Effector CD4-positive, alpha-beta T cell (primary cell): Measurements from ENCODE around the gene LEKR1.
"Not testable (repeated sequence)": the region's sequence is repeated elsewhere in the genome, so short reads cannot be mapped to it uniquely, and the experiment has no call there.

Source experiments
- DNase-seq: peaks from one replicate; pipeline ENCODE4 v3.0.0-alpha.2; 2020

The LEKR1 gene

GRCh38 chr3:156838035-156838434 lies 11.9 kb downstream of the LEKR1 start:
- no peak for DNase-seq

- DNase-seq: no peak
These were observed 14.9 kb downstream of the LEKR1 start for GRCh38 chr3:156840826-156841689.

GRCh38 chr3:156843071-156843808 lies 17.1 kb downstream of the LEKR1 start:
- DNase-seq: no peak

- DNase-seq: no peak
These were observed 21.7 kb downstream of the LEKR1 start for GRCh38 chr3:156847752-156848448.

GRCh38 chr3:156859578-156859977 lies 33.4 kb downstream of the LEKR1 start:
- no peak for DNase-seq

- no peak for DNase-seq
These were observed 34.7 kb downstream of the LEKR1 start for GRCh38 chr3:156860873-156861272.

- no peak for DNase-seq
These were observed 36.2 kb downstream of the LEKR1 start for GRCh38 chr3:156862338-156862737.

- no peak for DNase-seq
These were observed 39.6 kb downstream of the LEKR1 start for GRCh38 chr3:156865732-156866131.

GRCh38 chr3:156867174-156867573 lies 41.0 kb downstream of the LEKR1 start:
- DNase-seq: no peak

GRCh38 chr3:156867920-156868319 lies 41.8 kb downstream of the LEKR1 start:
- DNase-seq: no peak

- DNase-seq: no peak
These were observed 47.8 kb downstream of the LEKR1 start for GRCh38 chr3:156873906-156874305.

- DNase-seq: not testable (repeated sequence)
These were observed 53.3 kb downstream of the LEKR1 start for GRCh38 chr3:156879491-156879890.

- DNase-seq: no peak
These were observed 59.6 kb downstream of the LEKR1 start for GRCh38 chr3:156885761-156886160.

- DNase-seq: no peak
These were observed 62.0 kb downstream of the LEKR1 start for GRCh38 chr3:156888176-156888575.

GRCh38 chr3:156888576-156888975 lies 62.4 kb downstream of the LEKR1 start:
- no peak for DNase-seq

GRCh38 chr3:156892701-156893100 lies 66.5 kb downstream of the LEKR1 start:
- no peak for DNase-seq

GRCh38 chr3:156895374-156895773 lies 69.2 kb downstream of the LEKR1 start:
- DNase-seq: not testable (repeated sequence)

GRCh38 chr3:156897851-156898250 lies 71.7 kb downstream of the LEKR1 start:
- DNase-seq: not testable (repeated sequence)

- DNase-seq: no peak
These were observed 72.2 kb downstream of the LEKR1 start for GRCh38 chr3:156898296-156898880.

- DNase-seq: no peak
These were observed 73.8 kb downstream of the LEKR1 start for GRCh38 chr3:156899951-156900350.

- DNase-seq: no peak
These were observed 76.8 kb downstream of the LEKR1 start for GRCh38 chr3:156902916-156903315.

- no peak for DNase-seq
These were observed 80.1 kb downstream of the LEKR1 start for GRCh38 chr3:156906275-156906674.

GRCh38 chr3:156908398-156908797 lies 82.2 kb downstream of the LEKR1 start:
- no peak for DNase-seq
